H1 (cell line): ENCODE measurements around the gene RAI14. TPM values are rescaled to one million over a fixed set of nuclear protein-coding genes. Genes with fewer than 3 reads are reported as not detected.

ENCODE experiments used
- CTCF ChIA-PET: fragments of 300-600 bp; sonication (Branson Sonifier 250); formaldehyde crosslinking; loops from one replicate; lab custom pipeline; 2021; ENCODE audit not compliant: partially characterized antibody; lab: Charles Lee
- POLR2A ChIA-PET: fragments of 300-600 bp; sonication (Branson Sonifier 250); formaldehyde crosslinking; loops from one replicate; lab custom pipeline; 2021; ENCODE audit warnings: inconsistent platforms; ENCODE audit not compliant: partially characterized antibody; lab: Charles Lee
- DNase-seq, 2 experiments: peaks; one replicate each; pipeline versions ENCODE4 v3.0.0 to v3.0.0-alpha.2; 2010 to 2022; ENCODE audit warnings: low spot score in 2 of 2, low read depth in 1 of 2, mixed read lengths in 1 of 2
- FAIRE-seq: peaks from 2 replicates; lab custom pipeline; 2011; peaks lifted over from hg19 to GRCh38; lab: Jason Lieb, UNC
- H2AFZ ChIP-seq: 2 replicates; pipeline ENCODE4 v1.8.1; 2012; ENCODE audit warnings: low read length, inconsistent platforms
- H2AK5ac ChIP-seq: 2 replicates; pipeline ENCODE4 v1.6.1; 2013; ENCODE audit warnings: low read depth, low read length
- H2BK120ac ChIP-seq: replicated peaks from 2 replicates; pipeline ENCODE3; 2013; ENCODE audit warnings: low read depth, low read length, inconsistent platforms
- H2BK12ac ChIP-seq: 2 replicates; pipeline ENCODE4 v1.6.1; 2013; ENCODE audit warnings: low read depth, low read length
- H2BK15ac ChIP-seq: 2 replicates; pipeline ENCODE4 v1.6.1; 2013; ENCODE audit warnings: low read length
- H2BK20ac ChIP-seq: 2 replicates; pipeline ENCODE4 v1.6.1; 2013; ENCODE audit warnings: low read length
- H2BK5ac ChIP-seq: 2 replicates; pipeline ENCODE4 v1.6.1; 2013; ENCODE audit warnings: low read depth, low read length
- H3K14ac ChIP-seq: 2 replicates; pipeline ENCODE4 v1.6.1; 2013; ENCODE audit warnings: inconsistent platforms; ENCODE audit not compliant: insufficient read length
- H3K18ac ChIP-seq: 2 replicates; pipeline ENCODE4 v1.6.1; 2013; ENCODE audit warnings: low read length; ENCODE audit errors: extremely low read depth
- H3K23ac ChIP-seq: 2 replicates; pipeline ENCODE4 v1.6.1; 2013; ENCODE audit warnings: inconsistent platforms; ENCODE audit not compliant: insufficient read length
- H3K23me2 ChIP-seq: 2 replicates; pipeline ENCODE4 v1.6.1; 2013; ENCODE audit warnings: low read depth, low read length
- H3K27ac ChIP-seq: 2 replicates; pipeline ENCODE4 v1.6.1; 2011; ENCODE audit warnings: low read depth, low read length, inconsistent platforms
- H3K27me3 ChIP-seq, 4 experiments: replicated peaks in 1 of 4; 1 replicate in 1 of 4; 2 replicates in 3 of 4; pipeline versions ENCODE4 v1.6.1 to v1.8.1; 2011 to 2013; ENCODE audit warnings: low read length in 3 of 4, mild to moderate bottlenecking in 3 of 4, inconsistent platforms in 2 of 4, mixed read lengths in 2 of 4, moderate library complexity in 1 of 4; ENCODE audit not compliant: control insufficient read depth in 3 of 4, insufficient read depth in 3 of 4; ENCODE audit errors: extremely low read depth in 1 of 4
- H3K36me3 ChIP-seq, 4 experiments: 2 replicates each; pipeline versions ENCODE4 v1.6.1 to v1.8.1; 2011 to 2013; ENCODE audit warnings: mild to moderate bottlenecking in 4 of 4, low read length in 3 of 4, moderate library complexity in 2 of 4, control low read depth in 1 of 4, inconsistent platforms in 1 of 4; ENCODE audit not compliant: insufficient read depth in 4 of 4, control insufficient read depth in 2 of 4
- H3K4ac ChIP-seq: replicated peaks from 2 replicates; pipeline ENCODE3; 2013; ENCODE audit warnings: low read length, low read depth, mixed read lengths, inconsistent platforms; ENCODE audit not compliant: insufficient read length
- H3K4me1 ChIP-seq, 4 experiments: replicated peaks in 1 of 4; 1 replicate in 1 of 4; 2 replicates in 3 of 4; pipeline versions ENCODE4 v1.6.1 to v1.8.1; 2011 to 2013; ENCODE audit warnings: low read length in 3 of 4, inconsistent platforms in 2 of 4, mixed read lengths in 1 of 4; ENCODE audit not compliant: insufficient read depth in 4 of 4, control insufficient read depth in 3 of 4
- H3K4me2 ChIP-seq, 2 experiments: 2 replicates each; pipeline versions ENCODE4 v1.6.1 to v1.8.1; 2011 to 2013; ENCODE audit warnings: low read depth in 2 of 2, low read length in 2 of 2, control low read depth in 1 of 2, inconsistent platforms in 1 of 2, mild to moderate bottlenecking in 1 of 2; ENCODE audit not compliant: insufficient read depth in 1 of 2
- H3K4me3 ChIP-seq, 4 experiments: fragments of 200-600, 300-600 bp in 1 of 4; sonication (generic), shearing (Covaris generic), sonication (Bioruptor Twin) in 1 of 4; 2 replicates each; pipeline versions ENCODE4 v1.5.1 to v1.8.1; 2011 to 2016; ENCODE audit warnings: low read length in 4 of 4, low read depth in 3 of 4, control low read depth in 2 of 4, inconsistent platforms in 2 of 4, mild to moderate bottlenecking in 2 of 4, mixed read lengths in 1 of 4, moderate library complexity in 1 of 4; ENCODE audit not compliant: insufficient read depth in 2 of 4; ENCODE audit errors: extremely low read depth in 1 of 4
- H3K56ac ChIP-seq: replicated peaks from 2 replicates; pipeline ENCODE3; 2013; ENCODE audit warnings: low read depth, mild to moderate bottlenecking, mixed read lengths, low read length, inconsistent platforms; ENCODE audit not compliant: insufficient read length
- H3K79me1 ChIP-seq: 2 replicates; pipeline ENCODE4 v1.6.1; 2013; ENCODE audit warnings: low read depth, low read length, control low read depth
- H3K79me2 ChIP-seq, 2 experiments: 2 replicates each; pipeline versions ENCODE4 v1.6.1 to v1.8.1; 2012 to 2013; ENCODE audit warnings: low read length in 2 of 2, mild to moderate bottlenecking in 2 of 2, inconsistent platforms in 1 of 2; ENCODE audit not compliant: insufficient read depth in 2 of 2, control insufficient read depth in 1 of 2
- H3K9ac ChIP-seq, 4 experiments: replicated peaks in 1 of 4; 1 replicate in 1 of 4; 2 replicates in 3 of 4; pipeline versions ENCODE4 v1.6.1 to v1.8.1; 2011 to 2013; ENCODE audit warnings: low read depth in 3 of 4, low read length in 3 of 4, control low read depth in 2 of 4, mild to moderate bottlenecking in 2 of 4, moderate library complexity in 2 of 4, inconsistent platforms in 1 of 4; ENCODE audit errors: extremely low read depth in 1 of 4
- H3K9me3 ChIP-seq, 2 experiments: 2 replicates each; pipeline versions ENCODE4 v1.6.1 to v1.8.1; 2012 to 2013; ENCODE audit warnings: mild to moderate bottlenecking in 2 of 2, moderate library complexity in 2 of 2, control low read depth in 1 of 2, inconsistent platforms in 1 of 2, low read depth in 1 of 2, low read length in 1 of 2, mixed read lengths in 1 of 2; ENCODE audit not compliant: insufficient read depth in 2 of 2
- H4K20me1 ChIP-seq, 2 experiments: replicated peaks in 1 of 2; 2 replicates each; pipeline versions ENCODE3 to v1.8.1; 2011 to 2013; ENCODE audit warnings: inconsistent platforms in 2 of 2, low read length in 2 of 2, mild to moderate bottlenecking in 1 of 2; ENCODE audit not compliant: insufficient read depth in 2 of 2, control insufficient read depth in 1 of 2
- H4K5ac ChIP-seq: 2 replicates; pipeline ENCODE4 v1.6.1; 2013; ENCODE audit warnings: low read length, low read depth, mixed read lengths, inconsistent platforms; ENCODE audit not compliant: insufficient read length
- H4K8ac ChIP-seq: 2 replicates; pipeline ENCODE4 v1.8.0; 2013; ENCODE audit warnings: mild to moderate bottlenecking, moderate library complexity, low read length, inconsistent platforms; ENCODE audit not compliant: insufficient read depth; ENCODE audit errors: extremely low read depth
- H4K91ac ChIP-seq: replicated peaks from 2 replicates; pipeline ENCODE3; 2013; ENCODE audit warnings: low read length, mixed read lengths, inconsistent platforms; ENCODE audit not compliant: insufficient read length
- PHF8 ChIP-seq: fragments of 200-600 bp; sonication (generic); conservative IDR thresholded peaks from 2 replicates; pipeline ENCODE4 v1.7.1; 2012; ENCODE audit warnings: low read depth, mild to moderate bottlenecking, inconsistent platforms, low read length, moderate library complexity
- TAF7 ChIP-seq: optimal IDR thresholded peaks from 2 replicates; pipeline ENCODE3; 2011; ENCODE audit warnings: low read depth, mild to moderate bottlenecking, inconsistent platforms, low read length, moderate library complexity, borderline replicate concordance
- WGBS, 2 experiments: shearing (Covaris generic) in 1 of 2; methylation state at CpG; one replicate each; pipeline versions ENCODE4 v1.1.6 to v1.1.7; 2013 to 2015; ENCODE audit warnings: low lambda C conversion rate in 2 of 2, mixed read lengths in 2 of 2, inconsistent platforms in 1 of 2, low coverage in 1 of 2, missing lambda C conversion rate in 1 of 2; ENCODE audit not compliant: insufficient replicate concordance in 2 of 2, insufficient coverage in 1 of 2, insufficient read length in 1 of 2; ENCODE audit errors: extremely low coverage in 1 of 2, missing lambda C conversion rate in 1 of 2; 5-methylcytosine and 5-hydroxymethylcytosine counted together
- polyA plus RNA-seq, 7 experiments: library from polyadenylated mRNA; depleted of rRNA in 3 of 7; stranded (reverse) in 5 of 7; unstranded in 2 of 7; fragments of >200 nt in 5 of 7; fragments of 200-250 nt in 2 of 7; gene quantifications; 1 replicate in 5 of 7; 2 replicates in 1 of 7; 4 replicates in 1 of 7; pipeline versions ENCODE4 v1.2.1 to v1.2.3, GENCODE V29; 2011 to 2013; ENCODE audit warnings: missing spikeins in 2 of 7, mixed read lengths in 2 of 7
- total RNA-seq: library from RNA; stranded (reverse); fragmentation: NEBNext Ultra II Directional; extraction: Animal tissue kit (Norgen Biotek cat#: 25700); gene quantifications from 2 replicates; pipeline ENCODE4 v1.2.1, GENCODE V29; 2021

The RAI14 gene
- total and polyA plus RNA-seq, 2 of the 8 experiments (the other 6 are each of a cell fraction or from before 2014, with no cell fraction given), result 48.4 to 210 TPM

DNA sequence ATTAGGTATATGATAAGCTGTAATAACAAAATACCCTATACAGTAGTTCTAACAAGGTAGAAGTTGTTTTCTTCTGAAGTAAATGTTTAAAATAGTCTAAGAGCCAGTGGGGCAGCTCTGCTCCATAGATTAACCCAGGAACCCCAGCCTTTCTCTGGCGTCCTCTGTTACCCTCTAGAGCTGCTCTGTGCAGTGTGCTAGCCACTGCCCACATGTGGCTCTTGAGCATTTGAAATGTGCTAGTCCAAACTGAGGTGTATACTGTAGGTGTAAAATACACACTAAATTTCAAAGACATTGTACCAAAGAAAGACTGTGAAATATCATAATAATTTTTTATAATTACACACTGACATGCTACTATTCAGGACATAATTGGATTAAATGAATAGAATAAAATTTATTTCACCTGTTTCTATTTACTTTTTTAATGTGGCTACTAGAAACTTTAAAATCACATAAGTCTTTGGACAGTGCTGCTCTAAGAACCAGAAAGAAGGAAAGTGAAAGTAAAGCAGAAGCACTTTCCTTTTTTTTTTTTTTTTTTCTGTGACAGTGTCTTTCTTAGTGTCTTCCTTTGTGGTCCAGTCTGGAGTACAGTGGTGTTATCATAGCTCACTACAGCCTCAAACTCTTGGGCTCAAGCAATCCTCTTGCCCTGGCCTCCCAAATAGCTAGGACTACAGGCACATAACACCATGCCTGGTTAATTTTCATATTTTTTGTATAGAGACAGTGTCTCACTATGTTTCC is 39.3 kb downstream of the RAI14 start:
- 83% methylated on average over 1 of the region's 1 CpG; no CpG with 5 or more reads in 1 of the 2 experiments for WGBS, 2 experiments
- no peak overlapping the region for H2BK12ac ChIP-seq
- no peaks in the 10 kb centered on the region for H3K23me2 ChIP-seq
- no peak overlapping the region for H2AK5ac ChIP-seq
- POLR2A ChIA-PET, result interaction anchor here (1.1 kb wide), 2 partner anchors 15 to 24 kb away, joined by 3 read pairs; no protein-coding TSS in a partner anchor
- no peaks in the 10 kb centered on the region for H3K27me3 ChIP-seq
- no peaks in the 10 kb centered on the region for H3K9me3 ChIP-seq
- H3K4ac ChIP-seq, result no peak overlapping the region
- no peaks in the 10 kb centered on the region; the same call in 1 of the 2 replicates for H3K79me1 ChIP-seq
- peaks cover 0 to 8% (median 4%) of the 10 kb centered on the region in 4 experiments; a peak in 2 of 8 replicates for H3K36me3 ChIP-seq
- H3K4me1 ChIP-seq, result peaks cover 16 to 29% (median 22%) of the 10 kb centered on the region in 4 experiments
- no peak overlapping the region for H3K4me2 ChIP-seq
- H4K8ac ChIP-seq, result no peak overlapping the region
- H4K20me1 ChIP-seq, result peaks cover 7 to 21% of the 10 kb centered on the region in 2 experiments
- FAIRE-seq (no peak), DNase-seq (no peak)
- H3K56ac ChIP-seq, result no peak overlapping the region
- no peak overlapping the region for H3K9ac ChIP-seq
- peaks cover 17 to 92% of the 10 kb centered on the region in 2 experiments for H3K79me2 ChIP-seq
- no peak overlapping the region for H3K18ac ChIP-seq
- no peak overlapping the region for H4K91ac ChIP-seq
- H2BK20ac ChIP-seq, result no peak overlapping the region
- no peak overlapping the region for H3K23ac ChIP-seq
- H3K27ac ChIP-seq, result no peak overlapping the region
- no peak overlapping the region for H2BK15ac ChIP-seq
- no peak overlapping the region for H3K4me3 ChIP-seq
- H3K14ac ChIP-seq, result no peak overlapping the region
- no peak overlapping the region for H4K5ac ChIP-seq
- no peak overlapping the region for H2BK5ac ChIP-seq
- no peak overlapping the region for H2BK120ac ChIP-seq
- CTCF ChIA-PET, result interaction anchor here (0.5 to 1.3 kb wide), 5 partner anchors 10 to 198 kb away, joined by 3 to 7 read pairs (median 3); no protein-coding TSS in a partner anchor
- TF ChIP-seq TAF7 (no peak), PHF8 (no peak)
- no peak overlapping the region for H2AFZ ChIP-seq
